ENCODE results near the gene BTNL2.
A peak's percentile ranks its signal among the peaks of the same experiment; 100 is the strongest.

GRCh38 chr6:32415521-32416019 is 8.6 kb upstream of the BTNL2 start:
- TF ChIP-seq, protein P1, sequence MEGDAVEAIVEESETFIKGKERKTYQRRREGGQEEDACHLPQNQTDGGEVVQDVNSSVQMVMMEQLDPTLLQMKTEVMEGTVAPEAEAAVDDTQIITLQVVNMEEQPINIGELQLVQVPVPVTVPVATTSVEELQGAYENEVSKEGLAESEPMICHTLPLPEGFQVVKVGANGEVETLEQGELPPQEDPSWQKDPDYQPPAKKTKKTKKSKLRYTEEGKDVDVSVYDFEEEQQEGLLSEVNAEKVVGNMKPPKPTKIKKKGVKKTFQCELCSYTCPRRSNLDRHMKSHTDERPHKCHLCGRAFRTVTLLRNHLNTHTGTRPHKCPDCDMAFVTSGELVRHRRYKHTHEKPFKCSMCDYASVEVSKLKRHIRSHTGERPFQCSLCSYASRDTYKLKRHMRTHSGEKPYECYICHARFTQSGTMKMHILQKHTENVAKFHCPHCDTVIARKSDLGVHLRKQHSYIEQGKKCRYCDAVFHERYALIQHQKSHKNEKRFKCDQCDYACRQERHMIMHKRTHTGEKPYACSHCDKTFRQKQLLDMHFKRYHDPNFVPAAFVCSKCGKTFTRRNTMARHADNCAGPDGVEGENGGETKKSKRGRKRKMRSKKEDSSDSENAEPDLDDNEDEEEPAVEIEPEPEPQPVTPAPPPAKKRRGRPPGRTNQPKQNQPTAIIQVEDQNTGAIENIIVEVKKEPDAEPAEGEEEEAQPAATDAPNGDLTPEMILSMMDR (IDR thresholded peaks at IDR 0.05), result peak; percentile 94 to 99 (median 98)
- TF ChIP-seq POLR2A (IDR thresholded peaks at IDR 0.05), result no peak
